Panc1 (cell line): ENCODE results near the gene EHHADH.

Experiments used
- CTCF ChIP-seq: fragments of 450-650 bp; IDR thresholded peaks from 2 replicates; pipeline ENCODE4 v1.5.1; 2017; ENCODE audit warnings: mild to moderate bottlenecking
- POLR2AphosphoS5 ChIP-seq: IDR thresholded peaks from 2 replicates; pipeline ENCODE4 v1.6.1; 2012; ENCODE audit warnings: mild to moderate bottlenecking, low read depth, low read length, moderate library complexity
- REST ChIP-seq, 2 experiments: IDR thresholded peaks; 2 replicates each; pipeline ENCODE4 v1.6.1; 2011 to 2012; ENCODE audit warnings: low read depth in 2 of 2, control low read depth in 1 of 2, low read length in 1 of 2, mild to moderate bottlenecking in 1 of 2, moderate library complexity in 1 of 2; ENCODE audit not compliant: insufficient read depth in 1 of 2
- SIN3A ChIP-seq: IDR thresholded peaks from 2 replicates; pipeline ENCODE4 v1.6.1; 2012; ENCODE audit warnings: low read depth, mild to moderate bottlenecking, low read length, moderate library complexity, borderline replicate concordance; ENCODE audit not compliant: insufficient read depth
- TCF7L2 ChIP-seq: IDR thresholded peaks from 2 replicates; pipeline ENCODE4 v1.6.1; 2011; ENCODE audit warnings: mild to moderate bottlenecking, low read depth, low read length, inconsistent platforms

- TF ChIP-seq CTCF (no peak), POLR2AphosphoS5 (no peak), SIN3A (no peak), REST (IDR thresholded peaks at IDR 0.05; ENCODE audit: insufficient read depth in 1 of 2, low read depth in 2 of 2, low read length in 1 of 2) (no peak), TCF7L2 (no peak)
Observed at GRCh38 chr3:185225080-185225479, 28.8 kb downstream of the EHHADH start.
